Breast epithelium (tissue), 4 donors: Measurements from ENCODE around the gene XPA. TPM values are rescaled to one million over a fixed set of nuclear protein-coding genes. Genes with fewer than 3 reads are reported as not detected.
A peak's percentile ranks its signal among the peaks of the same experiment; 100 is the strongest.

ENCODE experiments used
- DNase-seq, 2 donors: peaks; one replicate each; pipeline ENCODE4 v3.0.0-alpha.2; 2019; ENCODE audit warnings: low spot score in 2 of 2
- H3K27ac ChIP-seq, 2 donors: fragments of 200-600 bp; sonication (generic) in 1 of 2; one replicate each; pipeline ENCODE4 v1.5.1; 2016 to 2019; ENCODE audit warnings: mild to moderate bottlenecking in 1 of 2
- H3K27me3 ChIP-seq, 2 donors: fragments of 200-600 bp; sonication (generic) in 1 of 2; one replicate each; pipeline versions ENCODE4 v1.5.1 to v1.6.0; 2017 to 2019; ENCODE audit warnings: control low read depth in 1 of 2, mild to moderate bottlenecking in 1 of 2
- H3K36me3 ChIP-seq: fragments of 200-600 bp; one replicate; pipeline ENCODE4 v1.5.1; 2019
- H3K4me1 ChIP-seq, 2 donors: fragments of 200-600 bp; sonication (generic); one replicate each; pipeline ENCODE4 v1.5.1; 2016 to 2019; ENCODE audit warnings: control low read depth in 1 of 2
- H3K4me3 ChIP-seq, 3 donors: fragments of 200-600 bp; sonication (generic); 1 replicate in 2 of 3; 2 replicates in 1 of 3; pipeline ENCODE4 v1.5.1; 2016 to 2019; ENCODE audit warnings: mild to moderate bottlenecking in 3 of 3, moderate library complexity in 2 of 3
- H3K9me3 ChIP-seq, 2 donors: fragments of 200-600 bp; sonication (generic) in 1 of 2; one replicate each; pipeline ENCODE4 v1.5.1; 2016 to 2019; ENCODE audit warnings: control low read depth in 1 of 2
- POLR2A ChIP-seq: fragments of 450-650 bp; IDR thresholded peaks from one replicate; pipeline ENCODE4 v1.6.1; 2016; ENCODE audit warnings: antibody characterized with exemption, mild to moderate bottlenecking, moderate library complexity
- POLR2AphosphoS5 ChIP-seq, 3 donors: sonication (generic); formaldehyde crosslinking; IDR thresholded peaks; one replicate each; pipeline ENCODE4 v1.6.1; 2017; ENCODE audit warnings: antibody characterized with exemption in 3 of 3
- intact Hi-C: fragments of 100-400 bp; cut with DNase I; formaldehyde crosslinking; loops from one replicate; pipeline ENCODE4 v1.15.1; 2023; ENCODE audit warnings: low total_unique reads
- total RNA-seq, 3 donors: library from RNA; depleted of rRNA; stranded (reverse); fragments of >200 nt; gene quantifications; one replicate each; pipeline ENCODE4 v1.1.0, GENCODE V29; 2016
- TF ChIP-seq, protein P1 (sequence below), 3 donors: fragments of 450-650 bp; IDR thresholded peaks; one replicate each; pipeline ENCODE4 v1.5.1; 2016 to 2017; ENCODE audit warnings: antibody characterized with exemption in 3 of 3, mild to moderate bottlenecking in 3 of 3, moderate library complexity in 3 of 3

XPA gene
- total RNA-seq, 3 donors from 2014 or later: 15.4 to 16.8 (median 16.7) TPM

GRCh38 chr9:97695390-97695789 lies 1.8 kb downstream of the XPA start:
- no peak for TF ChIP-seq POLR2A
- no peak for TF ChIP-seq POLR2AphosphoS5 (IDR thresholded peaks at IDR 0.05)
- TF ChIP-seq, protein P1, sequence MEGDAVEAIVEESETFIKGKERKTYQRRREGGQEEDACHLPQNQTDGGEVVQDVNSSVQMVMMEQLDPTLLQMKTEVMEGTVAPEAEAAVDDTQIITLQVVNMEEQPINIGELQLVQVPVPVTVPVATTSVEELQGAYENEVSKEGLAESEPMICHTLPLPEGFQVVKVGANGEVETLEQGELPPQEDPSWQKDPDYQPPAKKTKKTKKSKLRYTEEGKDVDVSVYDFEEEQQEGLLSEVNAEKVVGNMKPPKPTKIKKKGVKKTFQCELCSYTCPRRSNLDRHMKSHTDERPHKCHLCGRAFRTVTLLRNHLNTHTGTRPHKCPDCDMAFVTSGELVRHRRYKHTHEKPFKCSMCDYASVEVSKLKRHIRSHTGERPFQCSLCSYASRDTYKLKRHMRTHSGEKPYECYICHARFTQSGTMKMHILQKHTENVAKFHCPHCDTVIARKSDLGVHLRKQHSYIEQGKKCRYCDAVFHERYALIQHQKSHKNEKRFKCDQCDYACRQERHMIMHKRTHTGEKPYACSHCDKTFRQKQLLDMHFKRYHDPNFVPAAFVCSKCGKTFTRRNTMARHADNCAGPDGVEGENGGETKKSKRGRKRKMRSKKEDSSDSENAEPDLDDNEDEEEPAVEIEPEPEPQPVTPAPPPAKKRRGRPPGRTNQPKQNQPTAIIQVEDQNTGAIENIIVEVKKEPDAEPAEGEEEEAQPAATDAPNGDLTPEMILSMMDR (IDR thresholded peaks at IDR 0.05): no peak
- no peak for DNase-seq
- intact Hi-C loops: no loop called here
- Histone ChIP-seq H3K27me3 (no peaks in the 10 kb centered on the region), H3K27ac (no peak overlapping the region), H3K9me3 (no peaks in the 10 kb centered on the region), H3K4me1 (peaks cover 0 to 16% of the 10 kb centered on the region in 2 donors), H3K4me3 (peak overlapping the region in 1 of 3 donors; percentile 89), H3K36me3 (no peaks in the 10 kb centered on the region)

- no peak for DNase-seq
- Histone ChIP-seq H3K27ac (no peak overlapping the region), H3K36me3 (no peaks in the 10 kb centered on the region), H3K9me3 (no peaks in the 10 kb centered on the region), H3K27me3 (no peaks in the 10 kb centered on the region), H3K4me1 (peaks cover 0 to 16% of the 10 kb centered on the region in 2 donors), H3K4me3 (peak overlapping the region in 1 of 3 donors; percentile 89)
- TF ChIP-seq POLR2A: no peak
- no peak for TF ChIP-seq POLR2AphosphoS5 (IDR thresholded peaks at IDR 0.05)
- TF ChIP-seq, protein P1 (IDR thresholded peaks at IDR 0.05): no peak
- intact Hi-C loops: no loop called here
These were observed 2.4 kb downstream of the XPA start for GRCh38 chr9:97694769-97695168.

GRCh38 chr9:97689401-97690180 lies 7.5 kb downstream of the XPA start:
- Histone ChIP-seq H3K27me3 (no peaks in the 10 kb centered on the region), H3K9me3 (no peaks in the 10 kb centered on the region), H3K36me3 (no peaks in the 10 kb centered on the region), H3K4me1 (no peaks in the 10 kb centered on the region), H3K4me3 (no peak overlapping the region), H3K27ac (no peak overlapping the region)
- intact Hi-C loops: no loop called here
- DNase-seq: no peak
- no peak for TF ChIP-seq POLR2A

DNA sequence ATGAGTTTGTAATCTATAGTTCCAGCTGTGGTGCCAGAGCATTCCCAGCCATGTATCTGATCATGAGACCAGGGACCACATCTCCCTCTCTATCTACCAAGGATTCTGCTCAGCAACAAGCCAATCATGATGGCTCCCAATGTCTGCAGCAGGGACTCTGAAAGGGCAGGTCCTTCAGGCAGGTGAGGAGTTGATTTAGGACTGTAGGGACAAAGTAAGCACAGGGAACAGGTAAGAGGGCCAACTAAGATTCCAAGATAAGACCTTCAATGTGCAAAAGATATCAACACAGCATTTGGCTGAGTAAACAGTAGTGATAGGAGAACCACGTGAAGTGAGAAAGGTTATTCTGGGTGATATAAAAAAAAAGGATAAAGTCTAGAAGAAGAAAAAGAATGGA lies 8.5 kb downstream of the XPA start:
- Histone ChIP-seq H3K9me3 (no peaks in the 10 kb centered on the region), H3K36me3 (no peaks in the 10 kb centered on the region), H3K27ac (no peak overlapping the region), H3K4me3 (no peak overlapping the region), H3K4me1 (no peaks in the 10 kb centered on the region), H3K27me3 (no peaks in the 10 kb centered on the region)
- DNase-seq: no peak
- intact Hi-C loops: no loop called here
- no peak for TF ChIP-seq POLR2AphosphoS5 (IDR thresholded peaks at IDR 0.05)
- TF ChIP-seq, protein P1 (IDR thresholded peaks at IDR 0.05): no peak
- TF ChIP-seq POLR2A: no peak

DNA sequence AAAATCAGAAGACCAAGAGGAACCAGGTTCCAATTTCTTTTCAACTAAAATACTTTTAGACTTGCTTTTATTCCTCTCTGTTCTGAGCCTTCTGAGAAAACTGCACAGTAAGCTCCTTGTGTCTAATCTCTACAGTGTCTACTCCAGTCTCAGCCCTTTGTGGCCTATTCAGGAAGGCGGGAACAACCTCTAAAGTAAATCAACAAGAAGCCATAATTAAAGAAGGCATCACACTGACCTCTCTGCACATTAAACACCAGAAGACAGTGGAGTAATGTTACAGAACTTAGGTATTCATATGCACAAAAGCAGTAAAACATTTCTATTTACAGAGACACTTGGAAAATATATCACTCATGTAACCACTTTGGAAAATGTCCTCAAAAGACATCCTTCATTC lies 14.9 kb downstream of the XPA start:
- no peaks in the 10 kb centered on the region for H3K9me3 ChIP-seq
- DNase-seq: no peak
- intact Hi-C loops: no loop called here
- TF ChIP-seq POLR2AphosphoS5 (IDR thresholded peaks at IDR 0.05) (no peak), POLR2A (no peak)
- TF ChIP-seq, protein P1 (IDR thresholded peaks at IDR 0.05): no peak
- no peaks in the 10 kb centered on the region for H3K4me1 ChIP-seq
- no peaks in the 10 kb centered on the region for H3K27me3 ChIP-seq
- H3K36me3 ChIP-seq: no peaks in the 10 kb centered on the region
- no peak overlapping the region for H3K4me3 ChIP-seq
- H3K27ac ChIP-seq: no peak overlapping the region
